Measurements from ENCODE around the gene SCAF11. TPM values are rescaled to one million over a fixed set of nuclear protein-coding genes. Genes with fewer than 3 reads are reported as not detected.

The SCAF11 gene
- total RNA-seq, 1 donor from 2014 or later = 38.7 TPM

DNA sequence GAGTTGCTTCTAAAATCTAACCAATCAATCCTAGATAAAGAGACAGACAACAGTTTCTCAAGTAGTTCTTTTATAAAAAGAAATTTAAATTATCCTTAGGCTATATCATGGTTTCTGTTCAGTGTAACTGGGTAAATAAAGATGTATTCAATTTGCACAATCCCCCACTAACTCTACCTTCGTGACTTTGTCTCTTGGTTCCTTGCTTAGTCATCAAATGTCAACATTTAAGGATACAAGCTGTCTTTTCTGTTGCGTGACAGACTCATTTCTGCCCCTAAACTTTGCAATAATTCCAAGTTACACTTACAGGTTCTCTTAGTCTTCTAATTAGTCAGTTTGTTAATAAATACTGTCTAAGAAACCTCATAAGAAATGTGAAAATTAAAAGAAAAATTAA lies 50.6 kb downstream of the SCAF11 start:
- no peak overlapping the region for H3K4me3 ChIP-seq (ENCODE audit: low read depth, low read length)
- TF ChIP-seq, protein P1, sequence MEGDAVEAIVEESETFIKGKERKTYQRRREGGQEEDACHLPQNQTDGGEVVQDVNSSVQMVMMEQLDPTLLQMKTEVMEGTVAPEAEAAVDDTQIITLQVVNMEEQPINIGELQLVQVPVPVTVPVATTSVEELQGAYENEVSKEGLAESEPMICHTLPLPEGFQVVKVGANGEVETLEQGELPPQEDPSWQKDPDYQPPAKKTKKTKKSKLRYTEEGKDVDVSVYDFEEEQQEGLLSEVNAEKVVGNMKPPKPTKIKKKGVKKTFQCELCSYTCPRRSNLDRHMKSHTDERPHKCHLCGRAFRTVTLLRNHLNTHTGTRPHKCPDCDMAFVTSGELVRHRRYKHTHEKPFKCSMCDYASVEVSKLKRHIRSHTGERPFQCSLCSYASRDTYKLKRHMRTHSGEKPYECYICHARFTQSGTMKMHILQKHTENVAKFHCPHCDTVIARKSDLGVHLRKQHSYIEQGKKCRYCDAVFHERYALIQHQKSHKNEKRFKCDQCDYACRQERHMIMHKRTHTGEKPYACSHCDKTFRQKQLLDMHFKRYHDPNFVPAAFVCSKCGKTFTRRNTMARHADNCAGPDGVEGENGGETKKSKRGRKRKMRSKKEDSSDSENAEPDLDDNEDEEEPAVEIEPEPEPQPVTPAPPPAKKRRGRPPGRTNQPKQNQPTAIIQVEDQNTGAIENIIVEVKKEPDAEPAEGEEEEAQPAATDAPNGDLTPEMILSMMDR (IDR thresholded peaks at IDR 0.05; ENCODE audit: insufficient read depth, low read length, severe bottlenecking) = no peak
- FAIRE-seq = no peak
- H3K27me3 ChIP-seq (ENCODE audit: control insufficient read depth, insufficient read depth, low read length) = no peaks in the 10 kb centered on the region
- DNase-seq (ENCODE audit: low read depth) = peak; percentile 19
- peaks cover 2% of the 10 kb centered on the region for H3K36me3 ChIP-seq (ENCODE audit: control insufficient read depth, insufficient read depth, low read length)

- Histone ChIP-seq H3K36me3 (ENCODE audit: control insufficient read depth, insufficient read depth, low read length) (peaks cover 1% of the 10 kb centered on the region), H3K27me3 (ENCODE audit: control insufficient read depth, insufficient read depth, low read length) (no peaks in the 10 kb centered on the region), H3K4me3 (ENCODE audit: low read depth, low read length) (no peak overlapping the region)
- DNase-seq (ENCODE audit: low read depth) = no peak
- TF ChIP-seq, protein P1 (IDR thresholded peaks at IDR 0.05; ENCODE audit: insufficient read depth, low read length, severe bottlenecking) = no peak
- no peak for FAIRE-seq
Measured at GRCh38 chr12:45938566-45938965, 51.8 kb downstream of the SCAF11 start.

GRCh38 chr12:45934956-45935355 lies 55.4 kb downstream of the SCAF11 start:
- TF ChIP-seq, protein P1 (IDR thresholded peaks at IDR 0.05; ENCODE audit: insufficient read depth, low read length, severe bottlenecking) = no peak
- Histone ChIP-seq H3K4me3 (ENCODE audit: low read depth, low read length) (no peak overlapping the region), H3K36me3 (ENCODE audit: control insufficient read depth, insufficient read depth, low read length) (no peaks in the 10 kb centered on the region), H3K27me3 (ENCODE audit: control insufficient read depth, insufficient read depth, low read length) (no peaks in the 10 kb centered on the region)
- FAIRE-seq (no peak), DNase-seq (ENCODE audit: low read depth) (no peak)

- DNase-seq (ENCODE audit: low read depth) = no peak
- no peak overlapping the region for H3K4me3 ChIP-seq (ENCODE audit: low read depth, low read length)
- no peaks in the 10 kb centered on the region for H3K36me3 ChIP-seq (ENCODE audit: control insufficient read depth, insufficient read depth, low read length)
- H3K27me3 ChIP-seq (ENCODE audit: control insufficient read depth, insufficient read depth, low read length) = no peaks in the 10 kb centered on the region
- TF ChIP-seq, protein P1 (IDR thresholded peaks at IDR 0.05; ENCODE audit: insufficient read depth, low read length, severe bottlenecking) = no peak
- FAIRE-seq = no peak
Measured at GRCh38 chr12:45933504-45933903, 56.9 kb downstream of the SCAF11 start.

- no peaks in the 10 kb centered on the region for H3K27me3 ChIP-seq (ENCODE audit: control insufficient read depth, insufficient read depth, low read length)
- peaks cover 2% of the 10 kb centered on the region for H3K36me3 ChIP-seq (ENCODE audit: control insufficient read depth, insufficient read depth, low read length)
- FAIRE-seq = no peak
- H3K4me3 ChIP-seq (ENCODE audit: low read depth, low read length) = no peak overlapping the region
- no peak for DNase-seq (ENCODE audit: low read depth)
- TF ChIP-seq, protein P1 (IDR thresholded peaks at IDR 0.05; ENCODE audit: insufficient read depth, low read length, severe bottlenecking) = no peak
Measured at GRCh38 chr12:45930369-45930768, 60.0 kb downstream of the SCAF11 start.

DNA sequence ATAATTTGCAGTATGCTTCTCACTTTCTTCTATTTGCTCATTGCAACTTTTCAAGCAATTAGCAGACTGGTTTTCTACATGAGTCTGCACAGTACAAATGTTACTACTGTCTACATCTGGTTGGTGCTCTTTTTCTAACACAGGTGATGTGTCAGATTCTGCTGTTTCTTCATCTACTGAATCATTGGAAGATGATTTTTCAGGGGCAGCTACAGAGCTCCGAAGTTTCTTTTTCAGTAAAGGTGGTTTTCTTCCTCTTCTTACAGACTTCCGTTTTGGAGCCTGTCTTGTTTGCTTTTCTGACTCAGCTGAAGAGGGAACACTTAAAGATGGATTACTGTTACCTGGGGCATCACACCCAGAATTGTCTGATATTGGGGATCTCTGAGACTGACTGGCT lies 62.1 kb downstream of the SCAF11 start:
- no peaks in the 10 kb centered on the region for H3K27me3 ChIP-seq (ENCODE audit: control insufficient read depth, insufficient read depth, low read length)
- FAIRE-seq = no peak
- H3K36me3 ChIP-seq (ENCODE audit: control insufficient read depth, insufficient read depth, low read length) = peaks cover 4% of the 10 kb centered on the region
- H3K4me3 ChIP-seq (ENCODE audit: low read depth, low read length) = no peak overlapping the region
- TF ChIP-seq, protein P1 (IDR thresholded peaks at IDR 0.05; ENCODE audit: insufficient read depth, low read length, severe bottlenecking) = no peak
- peak; percentile 85 for DNase-seq (ENCODE audit: low read depth)

Data from bronchial epithelial cell (primary cell).